ENCODE measurements around the gene GHDC.
"Not testable (repeated sequence)": the region's sequence is repeated elsewhere in the genome, so short reads cannot be mapped to it uniquely, and the experiment has no call there.

Gene GHDC

GRCh38 chr17:42193969-42194899 lies at the start of gene GHDC:
Gene GHDC (minus strand): TSS chr17:42194494. CDS start chr17:42193581, 913 bp downstream.
- peak within 1 kb of the TSS; percentile 59 for H3K4me3 ChIP-seq (ENCODE audit: low read depth, low read length)
- TF ChIP-seq CTCF (IDR thresholded peaks at IDR 0.05; ENCODE audit: low read depth, low read length, missing control alignments), result no peak
- DNase-seq (ENCODE audit: low read depth), result peak; percentile 65

- TF ChIP-seq CTCF (IDR thresholded peaks at IDR 0.05; ENCODE audit: low read depth, low read length, missing control alignments), result no peak
- H3K4me3 ChIP-seq (ENCODE audit: low read depth, low read length), result no peak overlapping the region
- DNase-seq (ENCODE audit: low read depth), result no peak
Observed at GRCh38 chr17:42243493-42243982, 49.2 kb upstream of the GHDC start.

GRCh38 chr17:42241871-42242270 lies 47.6 kb upstream of the GHDC start:
- TF ChIP-seq CTCF (IDR thresholded peaks at IDR 0.05; ENCODE audit: low read depth, low read length, missing control alignments), result no peak
- no peak for DNase-seq (ENCODE audit: low read depth)

GRCh38 chr17:42240863-42241262 lies 46.6 kb upstream of the GHDC start:
- DNase-seq (ENCODE audit: low read depth); H3K4me3 ChIP-seq (ENCODE audit: low read depth, low read length): not testable (repeated sequence)

More at GRCh38 chr17:42241871-42242270, 47.6 kb upstream of the GHDC start:
- H3K4me3 ChIP-seq (ENCODE audit: low read depth, low read length), result no peak overlapping the region

GRCh38 chr17:42240201-42240600 lies 45.9 kb upstream of the GHDC start:
- H3K4me3 ChIP-seq (ENCODE audit: low read depth, low read length), result no peak overlapping the region
- no peak for TF ChIP-seq CTCF (IDR thresholded peaks at IDR 0.05; ENCODE audit: low read depth, low read length, missing control alignments)
- DNase-seq (ENCODE audit: low read depth), result no peak

- DNase-seq (ENCODE audit: low read depth); H3K4me3 ChIP-seq (ENCODE audit: low read depth, low read length): not testable (repeated sequence)
Observed at GRCh38 chr17:42239576-42239975, 45.3 kb upstream of the GHDC start.

- H3K4me3 ChIP-seq (ENCODE audit: low read depth, low read length), result no peak overlapping the region
- no peak for TF ChIP-seq CTCF (IDR thresholded peaks at IDR 0.05; ENCODE audit: low read depth, low read length, missing control alignments)
- no peak for DNase-seq (ENCODE audit: low read depth)
Observed at GRCh38 chr17:42236760-42237159, 42.5 kb upstream of the GHDC start.

- no peak for DNase-seq (ENCODE audit: low read depth)
- H3K4me3 ChIP-seq (ENCODE audit: low read depth, low read length), result no peak overlapping the region
- no peak for TF ChIP-seq CTCF (IDR thresholded peaks at IDR 0.05; ENCODE audit: low read depth, low read length, missing control alignments)
Observed at GRCh38 chr17:42233994-42234393, 39.7 kb upstream of the GHDC start.
